Mesenchymal stem cell (in vitro differentiated cells and primary cell): Measurements from ENCODE around the gene GATD1.

Experiments used
- DNase-seq: peaks from one replicate; pipeline ENCODE4 v3.0.0-alpha.2; 2013
- H2AFZ ChIP-seq: one replicate; pipeline ENCODE4 v1.6.1; 2013; ENCODE audit warnings: low read depth, mild to moderate bottlenecking, control low read depth, inconsistent platforms, low read length, moderate library complexity
- H2AK5ac ChIP-seq: 2 replicates; pipeline ENCODE4 v1.6.1; 2013; ENCODE audit warnings: low read length, moderate library complexity, mild to moderate bottlenecking, inconsistent platforms; ENCODE audit not compliant: severe bottlenecking
- H2BK120ac ChIP-seq: one replicate; pipeline ENCODE4 v1.6.1; 2013; ENCODE audit warnings: low read depth, mild to moderate bottlenecking, inconsistent platforms, low read length, moderate library complexity
- H2BK12ac ChIP-seq, 2 experiments: one replicate each; pipeline ENCODE4 v1.6.1; 2013; ENCODE audit warnings: inconsistent platforms in 2 of 2, low read length in 2 of 2, mild to moderate bottlenecking in 2 of 2, moderate library complexity in 2 of 2, control low read depth in 1 of 2
- H2BK15ac ChIP-seq: one replicate; pipeline ENCODE4 v1.6.1; 2013; ENCODE audit warnings: mild to moderate bottlenecking, low read depth, inconsistent platforms; ENCODE audit not compliant: poor library complexity, severe bottlenecking
- H2BK5ac ChIP-seq: 2 replicates; pipeline ENCODE4 v1.6.1; 2013; ENCODE audit warnings: low read depth, mild to moderate bottlenecking, low read length, control low read depth, inconsistent platforms; ENCODE audit not compliant: poor library complexity, severe bottlenecking
- H3K14ac ChIP-seq, 2 experiments: one replicate each; pipeline ENCODE4 v1.6.1; 2013; ENCODE audit warnings: inconsistent platforms in 2 of 2, low read length in 2 of 2, control low read depth in 1 of 2, mild to moderate bottlenecking in 1 of 2, moderate library complexity in 1 of 2
- H3K18ac ChIP-seq, 2 experiments: one replicate each; pipeline ENCODE4 v1.6.1; 2013; ENCODE audit warnings: inconsistent platforms in 2 of 2, low read length in 2 of 2, control low read depth in 1 of 2, low read depth in 1 of 2, mild to moderate bottlenecking in 1 of 2
- H3K23ac ChIP-seq, 2 experiments: one replicate each; pipeline ENCODE4 v1.6.1; 2013; ENCODE audit warnings: inconsistent platforms in 2 of 2, low read length in 2 of 2, mild to moderate bottlenecking in 2 of 2, moderate library complexity in 2 of 2, control low read depth in 1 of 2
- H3K27ac ChIP-seq: 2 replicates; pipeline ENCODE4 v1.5.1; 2013; ENCODE audit warnings: mild to moderate bottlenecking, moderate library complexity, low read length, control low read depth, inconsistent platforms; ENCODE audit not compliant: poor library complexity, severe bottlenecking
- H3K27me3 ChIP-seq, 2 experiments: 2 replicates each; pipeline versions ENCODE4 v1.6.1 to v1.7.0; 2013; ENCODE audit warnings: low read length in 2 of 2, mild to moderate bottlenecking in 2 of 2, moderate library complexity in 2 of 2, control low read depth in 1 of 2, inconsistent platforms in 1 of 2; ENCODE audit not compliant: control insufficient read depth in 1 of 2, insufficient read depth in 1 of 2
- H3K36me3 ChIP-seq, 2 experiments: 2 replicates each; pipeline versions ENCODE4 v1.6.1 to v1.7.0; 2013; ENCODE audit warnings: low read length in 2 of 2, control low read depth in 1 of 2, inconsistent platforms in 1 of 2, low read depth in 1 of 2, mild to moderate bottlenecking in 1 of 2; ENCODE audit not compliant: insufficient read depth in 2 of 2, control insufficient read depth in 1 of 2
- H3K4ac ChIP-seq, 2 experiments: one replicate each; pipeline ENCODE4 v1.6.1; 2013; ENCODE audit warnings: inconsistent platforms in 2 of 2, low read length in 2 of 2, mild to moderate bottlenecking in 2 of 2, moderate library complexity in 2 of 2, control low read depth in 1 of 2, low read depth in 1 of 2
- H3K4me1 ChIP-seq: 2 replicates; pipeline ENCODE4 v1.6.1; 2013; ENCODE audit warnings: low read depth, low read length, control low read depth; ENCODE audit not compliant: control insufficient read depth, insufficient read depth
- H3K4me2 ChIP-seq: 2 replicates; pipeline ENCODE4 v1.6.1; 2013; ENCODE audit warnings: low read length, mild to moderate bottlenecking, inconsistent platforms; ENCODE audit not compliant: poor library complexity, severe bottlenecking
- H3K4me3 ChIP-seq, 2 experiments: 2 replicates each; pipeline versions ENCODE4 v1.5.1 to v1.7.0; 2013; ENCODE audit warnings: low read length in 2 of 2, mild to moderate bottlenecking in 2 of 2, control low read depth in 1 of 2, low read depth in 1 of 2; ENCODE audit not compliant: insufficient read depth in 1 of 2
- H3K79me1 ChIP-seq: replicated peaks from 2 replicates; pipeline ENCODE4 v1.6.1; 2013; ENCODE audit warnings: mild to moderate bottlenecking, control low read depth, low read length, inconsistent platforms; ENCODE audit not compliant: poor library complexity, severe bottlenecking
- H3K9ac ChIP-seq: 2 replicates; pipeline ENCODE4 v1.7.0; 2013; ENCODE audit warnings: mild to moderate bottlenecking, low read length, moderate library complexity
- H3K9me3 ChIP-seq: 2 replicates; pipeline ENCODE4 v1.7.0; 2013; ENCODE audit warnings: mild to moderate bottlenecking, low read length; ENCODE audit not compliant: control insufficient read depth
- H4K8ac ChIP-seq: one replicate; pipeline ENCODE4 v1.6.1; 2013; ENCODE audit warnings: inconsistent platforms, mild to moderate bottlenecking, low read length, moderate library complexity
- H4K91ac ChIP-seq: one replicate; pipeline ENCODE4 v1.6.1; 2013; ENCODE audit warnings: mild to moderate bottlenecking, low read length, inconsistent platforms
- WGBS: methylation state at CpG from one replicate; pipeline ENCODE4 v1.1.7; 2013; ENCODE audit warnings: mixed read lengths; 5-methylcytosine and 5-hydroxymethylcytosine counted together

The GATD1 gene

GRCh38 chr11:726278-727220 is 50.7 kb downstream of the GATD1 start:
- no peak for DNase-seq

GRCh38 chr11:725624-726202 is 51.6 kb downstream of the GATD1 start:
- Histone ChIP-seq H3K23ac (no peak overlapping the region), H2BK5ac (no peak overlapping the region), H3K18ac (no peak overlapping the region), H3K14ac (no peak overlapping the region), H2BK12ac (no peak overlapping the region), H3K9me3 (no peaks in the 10 kb centered on the region), H3K27ac (no peak overlapping the region), H3K36me3 (peaks cover 22 to 70% of the 10 kb centered on the region in 2 experiments), H2AK5ac (no peak overlapping the region), H4K8ac (no peak overlapping the region), H4K91ac (no peak overlapping the region), H2AFZ (no peak overlapping the region), H3K79me1 (peaks cover 15% of the 10 kb centered on the region), H2BK15ac (peak overlapping the region; percentile 4), H3K27me3 (no peaks in the 10 kb centered on the region), H3K4ac (no peak overlapping the region), H3K4me2 (no peak overlapping the region), H3K9ac (no peak overlapping the region), H2BK120ac (no peak overlapping the region), H3K4me3 (no peak overlapping the region), H3K4me1 (peaks cover 48% of the 10 kb centered on the region)
- 6% methylated on average over 15 of the region's 53 CpGs for WGBS
- DNase-seq, result no peak

More at GRCh38 chr11:726278-727220, 50.7 kb downstream of the GATD1 start:
- Histone ChIP-seq H3K4ac (no peak overlapping the region), H3K27ac (peak overlapping the region; percentile 79), H2BK120ac (no peak overlapping the region), H3K14ac (peak overlapping the region in 1 of 2 experiments; percentile 38), H3K4me1 (peaks cover 48% of the 10 kb centered on the region), H3K79me1 (peaks cover 15% of the 10 kb centered on the region), H2AFZ (peak overlapping the region; percentile 30), H3K27me3 (peaks cover 0 to 3% of the 10 kb centered on the region in 2 experiments), H3K9me3 (no peaks in the 10 kb centered on the region), H2BK15ac (peak overlapping the region; percentile 39), H2AK5ac (peak overlapping the region; percentile 11), H4K8ac (peak overlapping the region; percentile 76), H2BK5ac (peak overlapping the region; percentile 4), H3K4me2 (no peak overlapping the region), H3K4me3 (no peak overlapping the region), H3K36me3 (peaks cover 22 to 62% of the 10 kb centered on the region in 2 experiments), H3K18ac (no peak overlapping the region), H3K23ac (peak overlapping the region in 1 of 2 experiments; percentile 51), H4K91ac (no peak overlapping the region), H2BK12ac (no peak overlapping the region), H3K9ac (no peak overlapping the region)
- 34% methylated on average over 57 of the region's 61 CpGs for WGBS

GRCh38 chr11:724778-725386 is 52.4 kb downstream of the GATD1 start:
- DNase-seq, result no peak
- peaks cover 20% of the 10 kb centered on the region for H3K79me1 ChIP-seq
- H2AFZ ChIP-seq, result no peak overlapping the region
- H3K18ac ChIP-seq, result no peak overlapping the region
- no peak overlapping the region for H3K27ac ChIP-seq
- H2BK5ac ChIP-seq, result no peak overlapping the region
- no peak overlapping the region for H3K4me3 ChIP-seq
- no peak overlapping the region for H3K14ac ChIP-seq
- H4K8ac ChIP-seq, result no peak overlapping the region
- H3K23ac ChIP-seq, result no peak overlapping the region
- no peak overlapping the region for H3K4ac ChIP-seq
- H3K36me3 ChIP-seq, result peaks cover 29 to 78% of the 10 kb centered on the region in 2 experiments
- WGBS, result 76% methylated on average over 10 of the region's 18 CpGs
- H4K91ac ChIP-seq, result no peak overlapping the region
- H3K4me2 ChIP-seq, result no peak overlapping the region
- peak overlapping the region; percentile 15 for H2AK5ac ChIP-seq
- no peak overlapping the region for H3K9ac ChIP-seq
- H2BK120ac ChIP-seq, result no peak overlapping the region
- no peak overlapping the region for H2BK15ac ChIP-seq
- H3K9me3 ChIP-seq, result no peaks in the 10 kb centered on the region
- H3K4me1 ChIP-seq, result peaks cover 54% of the 10 kb centered on the region
- no peak overlapping the region for H2BK12ac ChIP-seq
- H3K27me3 ChIP-seq, result no peaks in the 10 kb centered on the region
